Neuron (in vitro differentiated cells): ENCODE results near the gene BFSP2.

Experiments
- H2AFZ ChIP-seq: one replicate; pipeline ENCODE4 v1.6.1; 2013; ENCODE audit warnings: low read depth, mild to moderate bottlenecking, inconsistent platforms, low read length, moderate library complexity
- H3K27me3 ChIP-seq: one replicate; pipeline ENCODE4 v1.6.1; 2013; ENCODE audit warnings: low read length; ENCODE audit not compliant: insufficient read depth
- H3K36me3 ChIP-seq: one replicate; pipeline ENCODE4 v1.6.1; 2013; ENCODE audit warnings: low read length; ENCODE audit not compliant: insufficient read depth
- H3K4me1 ChIP-seq: one replicate; pipeline ENCODE4 v1.6.1; 2013; ENCODE audit warnings: low read length; ENCODE audit not compliant: insufficient read depth
- H3K4me3 ChIP-seq: 2 replicates; pipeline ENCODE4 v1.5.1; 2013; ENCODE audit warnings: mild to moderate bottlenecking, low read length, moderate library complexity
- H3K9me3 ChIP-seq: one replicate; pipeline ENCODE4 v1.6.1; 2013; ENCODE audit warnings: low read length

The BFSP2 gene, protein sequence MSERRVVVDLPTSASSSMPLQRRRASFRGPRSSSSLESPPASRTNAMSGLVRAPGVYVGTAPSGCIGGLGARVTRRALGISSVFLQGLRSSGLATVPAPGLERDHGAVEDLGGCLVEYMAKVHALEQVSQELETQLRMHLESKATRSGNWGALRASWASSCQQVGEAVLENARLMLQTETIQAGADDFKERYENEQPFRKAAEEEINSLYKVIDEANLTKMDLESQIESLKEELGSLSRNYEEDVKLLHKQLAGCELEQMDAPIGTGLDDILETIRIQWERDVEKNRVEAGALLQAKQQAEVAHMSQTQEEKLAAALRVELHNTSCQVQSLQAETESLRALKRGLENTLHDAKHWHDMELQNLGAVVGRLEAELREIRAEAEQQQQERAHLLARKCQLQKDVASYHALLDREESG

DNA sequence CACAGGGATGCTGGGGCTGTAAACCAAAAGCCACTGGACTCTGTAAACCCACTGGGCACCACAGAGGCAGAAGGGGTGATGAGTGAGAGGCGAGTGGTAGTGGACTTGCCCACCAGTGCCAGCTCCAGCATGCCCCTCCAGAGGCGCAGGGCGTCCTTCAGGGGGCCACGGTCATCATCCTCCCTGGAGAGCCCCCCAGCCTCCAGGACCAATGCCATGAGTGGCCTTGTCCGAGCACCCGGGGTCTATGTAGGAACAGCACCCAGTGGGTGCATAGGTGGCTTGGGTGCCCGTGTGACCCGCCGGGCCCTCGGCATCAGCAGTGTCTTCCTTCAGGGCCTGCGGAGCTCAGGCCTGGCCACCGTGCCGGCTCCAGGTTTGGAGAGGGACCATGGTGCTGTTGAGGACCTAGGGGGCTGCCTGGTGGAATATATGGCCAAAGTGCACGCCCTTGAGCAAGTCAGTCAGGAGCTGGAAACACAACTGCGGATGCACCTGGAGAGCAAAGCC lies at the start of gene BFSP2:
TSS of gene BFSP2 (plus strand) at position 51 of the 510 bp plus-strand sequence. CDS start at position 79, 28 bp downstream.
- Histone ChIP-seq H2AFZ (no peak within 1 kb of the TSS), H3K4me3 (no peak within 1 kb of the TSS), H3K9me3 (no peaks in the 10 kb centered on the region), H3K36me3 (no peaks in the 10 kb centered on the region), H3K27me3 (no peaks in the 10 kb centered on the region), H3K4me1 (peaks cover 5% of the 10 kb centered on the region)

DNA sequence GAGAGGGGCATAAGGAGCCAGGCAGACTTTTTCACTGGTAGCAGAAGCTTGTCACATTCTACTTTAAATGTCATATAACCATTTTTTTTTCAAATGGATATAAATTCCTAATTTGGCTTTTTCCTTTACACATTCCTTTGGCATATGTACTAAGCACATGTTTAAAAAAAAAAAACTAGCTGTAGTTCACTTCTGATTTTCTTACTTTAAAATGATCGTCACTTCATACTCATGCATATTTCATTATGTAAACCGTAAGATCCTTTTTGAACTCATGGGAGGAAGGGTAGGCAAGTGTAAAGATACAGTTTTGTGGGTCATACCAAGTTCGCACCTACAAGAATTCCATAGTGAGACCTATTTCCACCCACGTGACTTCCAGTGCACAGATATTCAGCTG lies 45.1 kb upstream of the BFSP2 start:
- Histone ChIP-seq H3K4me1 (peaks cover 21% of the 10 kb centered on the region), H3K27me3 (no peaks in the 10 kb centered on the region)

GRCh38 chr3:133360476-133360875 lies 39.4 kb upstream of the BFSP2 start:
- no peak overlapping the region for H3K4me3 ChIP-seq
- no peaks in the 10 kb centered on the region for H3K9me3 ChIP-seq
- H2AFZ ChIP-seq = no peak overlapping the region
- no peaks in the 10 kb centered on the region for H3K36me3 ChIP-seq
- H3K4me1 ChIP-seq = peaks cover 5% of the 10 kb centered on the region
- no peaks in the 10 kb centered on the region for H3K27me3 ChIP-seq

More for the DNA sequence above, 45.1 kb upstream of the BFSP2 start:
- Histone ChIP-seq H2AFZ (no peak overlapping the region), H3K4me3 (no peak overlapping the region), H3K36me3 (no peaks in the 10 kb centered on the region), H3K9me3 (no peaks in the 10 kb centered on the region)

GRCh38 chr3:133361011-133361410 lies 38.8 kb upstream of the BFSP2 start:
- H3K4me3 ChIP-seq = no peak overlapping the region
- no peaks in the 10 kb centered on the region for H3K9me3 ChIP-seq
- H3K36me3 ChIP-seq = no peaks in the 10 kb centered on the region
- peaks cover 5% of the 10 kb centered on the region for H3K4me1 ChIP-seq
- no peak overlapping the region for H2AFZ ChIP-seq
- no peaks in the 10 kb centered on the region for H3K27me3 ChIP-seq

GRCh38 chr3:133361435-133361834 lies 38.4 kb upstream of the BFSP2 start:
- H3K4me1 ChIP-seq = peaks cover 5% of the 10 kb centered on the region

DNA sequence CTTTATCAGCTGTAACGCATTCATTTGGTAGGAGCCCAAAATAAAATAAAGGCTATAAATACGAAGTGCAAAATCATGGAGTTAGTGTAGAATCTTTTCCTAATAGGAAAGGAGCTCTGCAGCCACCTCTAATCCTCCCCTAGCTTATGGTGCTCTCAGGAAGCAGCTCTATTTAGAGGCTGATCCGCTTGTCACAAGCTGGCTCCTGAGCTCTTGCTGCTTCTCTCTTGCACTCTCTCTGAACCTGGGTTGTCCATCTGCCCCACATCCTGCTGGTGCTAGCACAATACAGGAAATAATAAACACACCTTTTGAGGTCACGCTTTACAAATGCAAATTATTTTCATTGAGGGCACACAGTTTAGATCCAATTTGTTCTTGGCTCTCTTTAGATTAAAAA lies 37.3 kb upstream of the BFSP2 start:
- H3K4me3 ChIP-seq = no peak overlapping the region
- H3K9me3 ChIP-seq = no peaks in the 10 kb centered on the region
- no peaks in the 10 kb centered on the region for H3K36me3 ChIP-seq
- no peaks in the 10 kb centered on the region for H3K27me3 ChIP-seq
- peaks cover 5% of the 10 kb centered on the region for H3K4me1 ChIP-seq
- no peak overlapping the region for H2AFZ ChIP-seq

More at GRCh38 chr3:133361435-133361834, 38.4 kb upstream of the BFSP2 start:
- no peaks in the 10 kb centered on the region for H3K9me3 ChIP-seq
- no peaks in the 10 kb centered on the region for H3K27me3 ChIP-seq
- H3K4me3 ChIP-seq = no peak overlapping the region
- no peaks in the 10 kb centered on the region for H3K36me3 ChIP-seq
- no peak overlapping the region for H2AFZ ChIP-seq

DNA sequence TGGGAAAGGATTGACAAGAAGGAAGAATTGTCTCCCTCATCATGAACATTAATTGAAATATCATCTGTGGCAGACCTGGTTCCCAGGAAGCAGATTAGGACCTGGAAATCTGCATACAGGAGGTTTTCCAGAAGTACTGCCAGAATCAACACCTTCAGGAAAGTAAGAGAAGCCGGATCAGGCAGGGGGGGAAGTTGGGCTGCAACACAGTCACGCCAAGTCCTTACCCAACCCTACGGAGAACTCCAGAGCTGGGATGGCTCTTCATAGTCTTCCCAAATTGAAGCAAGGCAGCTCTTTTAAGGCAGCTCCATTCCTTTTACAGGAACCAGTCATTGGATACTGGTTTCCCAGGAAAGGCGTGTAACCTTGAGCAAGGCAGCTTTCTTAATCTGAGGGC lies 35.2 kb upstream of the BFSP2 start:
- Histone ChIP-seq H3K4me3 (no peak overlapping the region), H3K36me3 (no peaks in the 10 kb centered on the region), H3K9me3 (no peaks in the 10 kb centered on the region), H2AFZ (no peak overlapping the region), H3K27me3 (no peaks in the 10 kb centered on the region), H3K4me1 (peaks cover 5% of the 10 kb centered on the region)

DNA sequence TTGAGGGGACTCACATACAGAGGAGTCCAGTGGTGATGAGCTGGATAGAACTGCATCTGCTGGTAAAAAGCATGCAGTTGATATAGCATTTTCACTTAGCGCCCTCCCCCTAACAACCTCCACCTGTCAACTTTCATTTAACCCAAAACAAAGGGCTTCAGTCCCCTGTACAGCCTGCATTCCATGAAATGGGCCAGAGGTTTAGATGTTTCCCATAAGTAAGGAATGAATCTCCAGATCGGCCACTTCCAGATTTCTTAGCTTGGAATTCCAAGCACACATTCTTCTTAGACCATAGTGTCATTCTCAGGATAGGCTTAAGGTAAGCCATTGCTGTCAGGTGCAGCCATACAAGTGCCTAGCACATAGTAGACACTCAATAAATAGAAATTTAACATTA lies 32.9 kb upstream of the BFSP2 start:
- Histone ChIP-seq H3K36me3 (no peaks in the 10 kb centered on the region), H3K4me3 (no peak overlapping the region)

GRCh38 chr3:133367403-133367802 lies 32.5 kb upstream of the BFSP2 start:
- Histone ChIP-seq H3K4me1 (peaks cover 17% of the 10 kb centered on the region), H3K27me3 (no peaks in the 10 kb centered on the region), H3K4me3 (no peak overlapping the region), H3K36me3 (no peaks in the 10 kb centered on the region), H2AFZ (no peak overlapping the region), H3K9me3 (no peaks in the 10 kb centered on the region)

More for the DNA sequence above, 32.9 kb upstream of the BFSP2 start:
- no peaks in the 10 kb centered on the region for H3K27me3 ChIP-seq
- H3K9me3 ChIP-seq = no peaks in the 10 kb centered on the region
- no peak overlapping the region for H2AFZ ChIP-seq
- H3K4me1 ChIP-seq = peaks cover 17% of the 10 kb centered on the region

GRCh38 chr3:133367956-133368355 lies 31.9 kb upstream of the BFSP2 start:
- Histone ChIP-seq H3K4me3 (no peak overlapping the region), H3K36me3 (no peaks in the 10 kb centered on the region), H3K4me1 (peaks cover 13% of the 10 kb centered on the region), H3K27me3 (no peaks in the 10 kb centered on the region), H3K9me3 (no peaks in the 10 kb centered on the region), H2AFZ (no peak overlapping the region)

- H3K4me3 ChIP-seq = no peak overlapping the region
- no peaks in the 10 kb centered on the region for H3K9me3 ChIP-seq
- no peaks in the 10 kb centered on the region for H3K36me3 ChIP-seq
- H2AFZ ChIP-seq = no peak overlapping the region
- H3K27me3 ChIP-seq = no peaks in the 10 kb centered on the region
- H3K4me1 ChIP-seq = peaks cover 12% of the 10 kb centered on the region
These were observed 31.3 kb upstream of the BFSP2 start for GRCh38 chr3:133368371-133369067.

DNA sequence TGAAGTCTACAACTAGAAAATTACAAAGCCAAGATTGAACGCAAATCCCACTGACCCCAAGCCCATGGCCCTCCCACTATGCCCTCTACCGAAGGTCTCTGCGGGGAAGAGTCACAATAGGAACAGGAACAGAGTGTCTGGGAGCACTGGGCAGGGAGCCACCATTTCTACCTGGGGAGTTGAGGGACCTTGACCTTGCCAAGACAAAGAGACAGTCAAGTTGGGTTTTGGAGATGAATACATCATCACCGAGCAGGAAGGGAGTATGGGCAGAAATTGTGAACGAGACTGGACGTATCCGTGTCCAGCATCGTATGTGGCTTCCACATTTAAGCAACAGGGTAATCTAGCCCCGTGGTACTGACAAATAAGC lies 30.8 kb upstream of the BFSP2 start:
- H3K36me3 ChIP-seq = no peaks in the 10 kb centered on the region
- no peaks in the 10 kb centered on the region for H3K9me3 ChIP-seq
- H3K4me1 ChIP-seq = peaks cover 14% of the 10 kb centered on the region
- H3K27me3 ChIP-seq = no peaks in the 10 kb centered on the region
- no peak overlapping the region for H2AFZ ChIP-seq
- H3K4me3 ChIP-seq = no peak overlapping the region

DNA sequence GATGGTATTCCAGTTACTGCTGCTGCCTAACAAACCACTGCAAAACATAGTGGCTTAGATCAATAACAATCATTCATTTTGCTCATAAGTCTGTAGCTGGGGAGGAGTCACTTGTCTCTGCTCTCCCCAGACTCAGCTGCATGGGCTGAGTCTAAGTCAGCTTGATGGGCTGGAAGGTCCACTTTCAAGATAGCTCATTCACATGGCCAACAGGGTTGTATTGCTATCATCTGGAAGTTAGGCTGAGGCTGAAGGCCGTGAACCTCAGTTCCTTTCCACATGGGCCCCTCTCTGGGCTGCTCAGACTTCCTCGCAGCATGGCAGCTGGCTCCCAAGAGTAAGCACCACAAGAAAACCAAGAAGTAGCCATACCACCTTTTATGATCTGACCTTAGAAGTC lies 28.7 kb upstream of the BFSP2 start:
- Histone ChIP-seq H3K27me3 (no peaks in the 10 kb centered on the region), H2AFZ (no peak overlapping the region), H3K9me3 (no peaks in the 10 kb centered on the region), H3K4me1 (peaks cover 30% of the 10 kb centered on the region), H3K4me3 (no peak overlapping the region), H3K36me3 (no peaks in the 10 kb centered on the region)
